Measurements from ENCODE around the gene KCNC4.

KCNC4 gene

DNA sequence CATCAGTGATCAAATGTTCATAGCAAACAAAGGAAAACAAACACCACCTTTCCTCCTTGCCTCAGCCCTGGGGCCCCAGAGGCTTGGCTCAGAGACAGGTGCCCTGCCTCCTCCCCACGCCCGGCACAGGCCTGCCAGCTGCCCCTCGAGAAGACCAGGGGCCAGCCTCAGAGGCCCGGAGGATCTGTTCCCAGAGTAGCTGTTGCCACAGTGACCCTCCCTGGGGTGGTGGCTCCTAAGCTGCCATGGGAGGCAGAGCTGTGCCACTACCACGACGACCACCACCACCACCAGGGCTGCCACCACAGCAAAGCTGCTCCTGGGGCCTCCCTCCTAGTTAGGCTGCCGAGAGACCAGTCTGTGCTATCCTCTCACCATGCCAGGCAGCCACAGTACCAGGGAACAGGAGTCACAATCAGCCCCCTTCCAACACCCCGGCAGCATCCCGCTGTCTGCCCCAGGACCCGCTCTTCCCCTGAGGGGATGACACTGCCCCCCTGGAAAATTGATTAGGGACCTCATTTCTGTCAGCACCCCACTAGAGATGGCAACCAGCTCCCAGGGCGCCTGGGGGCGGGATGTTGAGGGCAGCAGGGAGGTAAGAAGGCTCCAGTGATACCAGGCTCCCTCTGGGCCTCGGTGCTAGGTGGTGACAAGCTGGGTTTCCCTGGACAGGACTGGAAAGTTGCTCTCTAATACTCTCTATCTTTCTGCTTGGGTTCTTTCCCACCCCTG lies 30.5 kb downstream of the KCNC4 start:
- Mint-ChIP-seq H3K4me3 (no peak overlapping the region), H3K4me1 (peaks cover 32% of the 10 kb centered on the region), H3K36me3 (no peaks in the 10 kb centered on the region), H3K27me3 (no peaks in the 10 kb centered on the region), H3K9me3 (no peaks in the 10 kb centered on the region), H3K27ac (no peak overlapping the region)
- ATAC-seq (ENCODE audit: low read depth): no peak
- no peak for DNase-seq (ENCODE audit: low spot score in 2 of 2)

DNA sequence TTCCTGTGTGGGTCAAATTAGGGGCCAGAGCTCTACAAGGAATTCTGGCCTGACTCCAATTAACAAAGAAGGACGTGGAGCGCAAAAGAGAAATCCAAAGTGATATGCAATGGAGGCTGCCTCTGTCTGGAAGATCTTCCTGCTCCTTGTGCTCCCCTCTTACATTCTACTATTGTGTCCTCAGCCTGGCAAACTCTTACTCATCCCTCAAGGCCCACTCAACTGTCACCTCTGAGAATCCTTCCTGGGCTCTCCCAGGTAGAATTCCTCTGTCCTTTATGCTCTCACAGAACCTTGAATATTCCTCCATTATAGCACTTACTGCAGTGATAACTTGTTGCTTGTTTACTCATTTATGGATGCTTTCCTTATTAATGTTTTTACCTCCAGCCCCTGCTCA lies 31.4 kb downstream of the KCNC4 start:
- peaks cover 32% of the 10 kb centered on the region for H3K4me1 Mint-ChIP-seq
- H3K4me3 Mint-ChIP-seq: no peak overlapping the region
- H3K27me3 Mint-ChIP-seq: no peaks in the 10 kb centered on the region
- no peaks in the 10 kb centered on the region for H3K9me3 Mint-ChIP-seq
- peaks cover under 1% of the 10 kb centered on the region for H3K36me3 Mint-ChIP-seq
- ATAC-seq (ENCODE audit: low read depth) (no peak), DNase-seq (ENCODE audit: low spot score in 2 of 2) (no peak)
- H3K27ac Mint-ChIP-seq: no peak overlapping the region

DNA sequence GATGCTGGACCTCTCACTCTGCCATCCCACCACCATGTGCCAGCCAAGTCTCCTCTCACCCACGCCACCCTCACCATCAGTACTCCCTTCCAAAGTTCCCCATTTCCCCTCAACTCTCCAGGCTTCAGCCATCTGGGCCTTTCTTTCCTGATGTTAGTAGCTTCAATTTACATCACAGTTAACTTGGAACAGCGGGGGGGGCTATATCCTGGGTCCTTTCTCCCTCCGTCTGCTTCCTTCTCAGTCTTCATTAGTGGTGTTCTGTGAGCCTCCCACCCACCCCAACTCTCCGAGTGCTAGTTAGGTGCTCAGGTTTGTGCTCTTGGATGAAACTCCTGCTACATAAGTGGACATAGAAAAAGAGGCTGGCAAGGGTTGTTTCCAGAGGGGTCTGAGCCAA lies 31.9 kb downstream of the KCNC4 start:
- no peak for DNase-seq (ENCODE audit: low spot score in 2 of 2)
- Mint-ChIP-seq H3K36me3 (peaks cover 3% of the 10 kb centered on the region), H3K9me3 (no peaks in the 10 kb centered on the region), H3K27me3 (no peaks in the 10 kb centered on the region), H3K27ac (peak overlapping the region; percentile 83), H3K4me1 (peaks cover 32% of the 10 kb centered on the region), H3K4me3 (no peak overlapping the region)
- no peak for ATAC-seq (ENCODE audit: low read depth)

DNA sequence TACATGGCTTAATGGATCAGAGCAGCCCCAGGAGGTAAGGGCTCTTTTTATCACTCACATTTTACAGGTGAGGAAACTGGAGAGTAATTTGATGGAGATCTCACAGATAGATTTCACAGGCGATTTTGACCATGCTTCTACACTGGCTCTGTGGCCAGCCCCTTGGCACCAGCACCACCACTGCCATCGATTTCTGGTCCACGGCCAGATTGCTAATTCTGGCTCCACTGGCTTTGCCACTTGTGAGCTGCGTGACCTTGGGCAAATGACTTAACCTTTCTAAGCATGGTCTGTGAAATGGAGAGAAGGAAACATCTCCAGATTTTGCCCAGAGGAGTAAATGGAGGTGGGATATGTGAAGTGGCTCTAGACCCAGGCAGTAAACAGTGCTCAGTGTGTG lies 32.6 kb downstream of the KCNC4 start:
- H3K9me3 Mint-ChIP-seq: no peaks in the 10 kb centered on the region
- H3K27ac Mint-ChIP-seq: peak overlapping the region; percentile 83
- H3K4me1 Mint-ChIP-seq: peaks cover 32% of the 10 kb centered on the region
- peaks cover 3% of the 10 kb centered on the region for H3K36me3 Mint-ChIP-seq
- ATAC-seq (ENCODE audit: low read depth) (no peak), DNase-seq (ENCODE audit: low spot score in 2 of 2) (no peak)
- no peaks in the 10 kb centered on the region for H3K27me3 Mint-ChIP-seq
- H3K4me3 Mint-ChIP-seq: no peak overlapping the region

DNA sequence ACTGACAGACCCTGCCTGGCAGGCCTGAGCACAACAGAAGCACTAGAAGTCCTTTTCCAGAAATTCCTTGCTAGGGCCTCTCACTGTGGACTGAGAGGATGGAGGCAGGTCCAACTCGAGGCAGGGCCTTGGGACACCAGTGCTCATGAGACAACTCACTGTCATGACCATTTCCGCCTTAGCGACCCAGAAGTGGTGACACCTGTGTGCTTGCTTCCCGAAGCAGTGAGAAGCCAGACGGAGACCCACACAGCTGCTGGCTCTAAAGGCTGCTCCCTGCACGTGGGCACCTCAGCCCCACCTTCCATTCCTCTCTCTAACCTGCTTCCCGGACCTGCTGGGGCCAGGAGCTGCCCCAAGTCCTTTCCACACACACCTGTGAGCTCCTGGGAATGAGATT lies 33.0 kb downstream of the KCNC4 start:
- ATAC-seq (ENCODE audit: low read depth): peak; percentile 40
- no peak for DNase-seq (ENCODE audit: low spot score in 2 of 2)
- Mint-ChIP-seq H3K27ac (peak overlapping the region; percentile 83), H3K9me3 (no peaks in the 10 kb centered on the region), H3K4me1 (peaks cover 32% of the 10 kb centered on the region), H3K4me3 (peak overlapping the region; percentile 14), H3K36me3 (peaks cover 3% of the 10 kb centered on the region), H3K27me3 (no peaks in the 10 kb centered on the region)

DNA sequence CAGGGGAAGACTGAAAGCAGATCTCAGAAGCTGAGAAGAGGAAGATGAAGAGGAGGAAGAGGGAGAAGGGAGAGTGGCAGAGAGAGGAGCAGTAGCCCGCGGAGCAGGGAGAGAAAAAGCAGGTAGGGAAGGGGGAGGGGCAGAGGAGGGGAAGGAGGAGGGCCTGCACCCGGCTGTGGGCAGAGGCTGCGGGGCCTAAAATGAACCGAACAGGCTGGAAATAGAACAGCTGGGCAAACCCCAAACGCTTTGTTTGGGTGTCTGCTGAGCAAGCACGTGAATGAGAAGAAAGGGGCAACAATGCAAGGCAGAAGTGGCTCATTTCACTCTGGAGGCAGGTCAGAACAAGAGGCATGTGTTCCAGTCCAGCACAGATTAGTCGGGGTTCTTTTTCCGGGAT lies 33.5 kb downstream of the KCNC4 start:
- peak overlapping the region; percentile 14 for H3K4me3 Mint-ChIP-seq
- peaks cover 3% of the 10 kb centered on the region for H3K36me3 Mint-ChIP-seq
- peaks cover 29% of the 10 kb centered on the region for H3K4me1 Mint-ChIP-seq
- peak overlapping the region; percentile 83 for H3K27ac Mint-ChIP-seq
- H3K27me3 Mint-ChIP-seq: no peaks in the 10 kb centered on the region
- DNase-seq (ENCODE audit: low spot score in 2 of 2) (peak; percentile 28 to 46), ATAC-seq (ENCODE audit: low read depth) (peak; percentile 93)
- no peaks in the 10 kb centered on the region for H3K9me3 Mint-ChIP-seq

GRCh38 chr1:110245876-110246620 lies 35.9 kb downstream of the KCNC4 start:
- peak overlapping the region; percentile 53 for H3K27ac Mint-ChIP-seq
- no peaks in the 10 kb centered on the region for H3K27me3 Mint-ChIP-seq
- no peak overlapping the region for H3K4me3 Mint-ChIP-seq
- DNase-seq (ENCODE audit: low spot score in 2 of 2) (no peak), ATAC-seq (ENCODE audit: low read depth) (no peak)
- H3K36me3 Mint-ChIP-seq: peaks cover 5% of the 10 kb centered on the region
- no peaks in the 10 kb centered on the region for H3K9me3 Mint-ChIP-seq
- peaks cover 24% of the 10 kb centered on the region for H3K4me1 Mint-ChIP-seq

- no peaks in the 10 kb centered on the region for H3K9me3 Mint-ChIP-seq
- H3K4me3 Mint-ChIP-seq: no peak overlapping the region
- peaks cover 14% of the 10 kb centered on the region for H3K4me1 Mint-ChIP-seq
- H3K36me3 Mint-ChIP-seq: peaks cover 7% of the 10 kb centered on the region
- ATAC-seq (ENCODE audit: low read depth): no peak
- DNase-seq (ENCODE audit: low spot score in 2 of 2): no peak
- peaks cover 2% of the 10 kb centered on the region for H3K27me3 Mint-ChIP-seq
- no peak overlapping the region for H3K27ac Mint-ChIP-seq
These were observed 38.6 kb downstream of the KCNC4 start for GRCh38 chr1:110248746-110249145.

GRCh38 chr1:110249256-110249655 lies 39.1 kb downstream of the KCNC4 start:
- H3K36me3 Mint-ChIP-seq: peaks cover 7% of the 10 kb centered on the region
- H3K27me3 Mint-ChIP-seq: peaks cover 2% of the 10 kb centered on the region
- no peak overlapping the region for H3K27ac Mint-ChIP-seq
- H3K4me1 Mint-ChIP-seq: peaks cover 10% of the 10 kb centered on the region
- ATAC-seq (ENCODE audit: low read depth): no peak
- no peaks in the 10 kb centered on the region for H3K9me3 Mint-ChIP-seq
- no peak overlapping the region for H3K4me3 Mint-ChIP-seq
- DNase-seq (ENCODE audit: low spot score in 2 of 2): no peak

GRCh38 chr1:110250008-110250407 lies 39.9 kb downstream of the KCNC4 start:
- no peak for ATAC-seq (ENCODE audit: low read depth)
- peaks cover 3% of the 10 kb centered on the region for H3K4me1 Mint-ChIP-seq
- H3K27ac Mint-ChIP-seq: no peak overlapping the region
- no peak overlapping the region for H3K4me3 Mint-ChIP-seq
- H3K27me3 Mint-ChIP-seq: peaks cover 2% of the 10 kb centered on the region
- no peaks in the 10 kb centered on the region for H3K9me3 Mint-ChIP-seq
- H3K36me3 Mint-ChIP-seq: peaks cover 7% of the 10 kb centered on the region
- no peak for DNase-seq (ENCODE audit: low spot score in 2 of 2)

- H3K27ac Mint-ChIP-seq: no peak overlapping the region
- no peaks in the 10 kb centered on the region for H3K9me3 Mint-ChIP-seq
- DNase-seq (ENCODE audit: low spot score in 2 of 2): no peak
- H3K27me3 Mint-ChIP-seq: peaks cover 2% of the 10 kb centered on the region
- peaks cover 7% of the 10 kb centered on the region for H3K36me3 Mint-ChIP-seq
- ATAC-seq (ENCODE audit: low read depth): no peak
- H3K4me1 Mint-ChIP-seq: peaks cover 9% of the 10 kb centered on the region
- no peak overlapping the region for H3K4me3 Mint-ChIP-seq
These were observed 40.6 kb downstream of the KCNC4 start for GRCh38 chr1:110250749-110251148.

GRCh38 chr1:110253213-110253612 lies 43.1 kb downstream of the KCNC4 start:
- no peak overlapping the region for H3K27ac Mint-ChIP-seq
- H3K36me3 Mint-ChIP-seq: peaks cover 4% of the 10 kb centered on the region
- H3K27me3 Mint-ChIP-seq: peaks cover 2% of the 10 kb centered on the region
- DNase-seq (ENCODE audit: low spot score in 2 of 2): no peak
- H3K4me1 Mint-ChIP-seq: peaks cover 9% of the 10 kb centered on the region
- no peaks in the 10 kb centered on the region for H3K9me3 Mint-ChIP-seq
- no peak overlapping the region for H3K4me3 Mint-ChIP-seq
- ATAC-seq (ENCODE audit: low read depth): no peak

DNA sequence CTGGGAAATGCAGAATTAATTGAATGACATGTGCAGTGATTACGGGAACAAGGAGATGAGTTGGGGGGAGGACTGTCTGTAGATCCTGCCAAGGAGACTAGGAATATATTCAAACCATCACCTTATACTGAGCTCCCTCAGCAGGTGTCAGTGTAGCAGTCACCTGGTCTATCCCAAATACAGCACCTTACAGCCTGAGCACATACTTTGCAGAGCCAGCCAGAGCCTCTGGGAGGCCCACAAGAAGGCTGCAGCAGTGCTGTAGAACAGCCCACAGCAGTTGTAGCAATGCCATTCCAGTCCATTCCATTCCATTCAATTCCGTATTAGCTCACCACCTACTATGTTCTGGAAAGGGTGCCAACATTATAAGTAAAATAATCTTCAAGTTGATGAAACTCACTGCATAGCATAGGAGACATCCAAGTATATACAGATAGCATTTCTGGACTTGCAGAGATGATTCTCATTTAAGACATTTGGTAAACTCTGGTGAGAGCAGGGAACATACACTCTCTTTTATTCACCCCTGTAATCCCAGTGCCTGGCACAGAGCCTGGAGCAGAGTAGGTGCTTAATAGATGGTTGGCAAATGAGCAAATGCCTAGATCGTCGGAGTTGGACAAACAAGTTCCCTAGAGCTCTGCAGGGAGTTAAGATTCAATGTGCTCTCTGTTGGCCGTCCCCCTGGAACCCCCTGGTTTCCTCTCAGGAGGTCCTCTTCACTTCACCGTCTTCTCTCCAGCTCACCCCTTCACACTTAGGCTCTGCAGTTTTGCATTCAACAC lies 44.7 kb downstream of the KCNC4 start:
- ATAC-seq (ENCODE audit: low read depth) (no peak), DNase-seq (ENCODE audit: low spot score in 2 of 2) (no peak)
- Mint-ChIP-seq H3K4me1 (peaks cover 11% of the 10 kb centered on the region), H3K36me3 (peaks cover 4% of the 10 kb centered on the region), H3K27ac (peak overlapping the region; percentile 24), H3K4me3 (no peak overlapping the region), H3K9me3 (no peaks in the 10 kb centered on the region), H3K27me3 (peaks cover 2% of the 10 kb centered on the region)

DNA sequence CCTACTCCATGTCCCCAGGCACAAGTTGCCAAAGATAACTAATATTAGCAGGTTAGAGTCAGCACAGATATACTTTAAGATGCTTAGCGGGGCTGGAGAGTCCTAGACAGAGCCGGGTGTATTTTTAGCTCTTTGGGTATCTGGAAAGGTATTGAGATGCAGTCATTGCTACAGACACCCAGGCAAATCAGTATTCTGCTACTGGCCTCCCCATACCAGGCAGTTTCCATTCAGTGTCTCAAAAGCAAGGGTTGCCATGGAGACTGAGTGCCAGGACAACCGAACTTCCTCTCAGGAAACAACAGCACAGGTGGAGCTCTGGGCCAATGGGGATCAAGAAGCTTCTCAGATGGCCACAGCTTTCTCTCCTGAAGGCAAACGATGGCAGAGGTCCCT lies 45.3 kb downstream of the KCNC4 start:
- peak overlapping the region; percentile 24 for H3K27ac Mint-ChIP-seq
- no peaks in the 10 kb centered on the region for H3K9me3 Mint-ChIP-seq
- H3K27me3 Mint-ChIP-seq: peaks cover 2% of the 10 kb centered on the region
- peaks cover 12% of the 10 kb centered on the region for H3K4me1 Mint-ChIP-seq
- DNase-seq (ENCODE audit: low spot score in 2 of 2): no peak
- H3K36me3 Mint-ChIP-seq: peaks cover 2% of the 10 kb centered on the region
- H3K4me3 Mint-ChIP-seq: no peak overlapping the region
- ATAC-seq (ENCODE audit: low read depth): peak; percentile 59

All from memory B cell (primary cell).